HG03175 (cell line): Measurements from ENCODE around the gene MBTPS1.

Experiments used
- ATAC-seq: cut with Tn5 transposase; IDR thresholded peaks from one replicate; pipeline ENCODE4 v1.9.1; 2021; ENCODE audit warnings: mild to moderate bottlenecking, moderate library complexity; ENCODE audit not compliant: unreplicated experiment

Gene MBTPS1

GRCh38 chr16:84040226-84040822 is 76.4 kb downstream of the MBTPS1 start:
- ATAC-seq, result no peak

GRCh38 chr16:84039696-84040095 is 77.0 kb downstream of the MBTPS1 start:
- no peak for ATAC-seq

- no peak for ATAC-seq
Observed at GRCh38 chr16:84038469-84038868, 78.3 kb downstream of the MBTPS1 start.

- no peak for ATAC-seq
Observed at GRCh38 chr16:84036982-84037425, 79.7 kb downstream of the MBTPS1 start.

GRCh38 chr16:84036131-84036530 is 80.6 kb downstream of the MBTPS1 start:
- no peak for ATAC-seq

- no peak for ATAC-seq
Observed at GRCh38 chr16:84034516-84034915, 82.2 kb downstream of the MBTPS1 start.

GRCh38 chr16:84033251-84034195 is 83.2 kb downstream of the MBTPS1 start:
- ATAC-seq, result no peak

- no peak for ATAC-seq
Observed at GRCh38 chr16:84032458-84033178, 84.1 kb downstream of the MBTPS1 start.

- ATAC-seq, result no peak
Observed at GRCh38 chr16:84031556-84031955, 85.2 kb downstream of the MBTPS1 start.

- no peak for ATAC-seq
Observed at GRCh38 chr16:84029297-84030047, 87.3 kb downstream of the MBTPS1 start.

- no peak for ATAC-seq
Observed at GRCh38 chr16:84027625-84028024, 89.1 kb downstream of the MBTPS1 start.

- ATAC-seq, result no peak
Observed at GRCh38 chr16:84026606-84027005, 90.1 kb downstream of the MBTPS1 start.

GRCh38 chr16:84024854-84025253 is 91.9 kb downstream of the MBTPS1 start:
- no peak for ATAC-seq

GRCh38 chr16:84022644-84023043 is 94.1 kb downstream of the MBTPS1 start:
- no peak for ATAC-seq

GRCh38 chr16:84021488-84021887 is 95.3 kb downstream of the MBTPS1 start:
- ATAC-seq, result no peak

- ATAC-seq, result no peak
Observed at GRCh38 chr16:84020353-84020752, 96.4 kb downstream of the MBTPS1 start.

- no peak for ATAC-seq
Observed at GRCh38 chr16:84018710-84019109, 98.0 kb downstream of the MBTPS1 start.

GRCh38 chr16:84016477-84016876 is 100.3 kb downstream of the MBTPS1 start:
- ATAC-seq, result no peak

- no peak for ATAC-seq
Observed at GRCh38 chr16:84015399-84015798, 101.3 kb downstream of the MBTPS1 start.

- ATAC-seq, result no peak
Observed at GRCh38 chr16:84014570-84015327, 102.0 kb downstream of the MBTPS1 start.
